Activated CD8-positive, alpha-beta T cell treated with anti-CD3 and anti-CD28 coated beads for 36 hours (primary cell): ENCODE results near the gene ITIH1. TPM values are rescaled to one million over a fixed set of nuclear protein-coding genes. Genes with fewer than 3 reads are reported as not detected.

ENCODE experiments used
- ATAC-seq: fragments of 200-7000 bp; cut with Tn5 transposase; one replicate; pipeline ENCODE4 v1.10.0; 2021; ENCODE audit warnings: mild to moderate bottlenecking, moderate library complexity
- CTCF ChIA-PET: fragments of 350-600 bp; sonication (Branson Sonifier 250); formaldehyde crosslinking; loops from one replicate; lab custom pipeline; 2021; ENCODE audit warnings: antibody characterized with exemption; lab: Charles Lee
- POLR2A ChIA-PET: fragments of 350-600 bp; sonication (Branson Sonifier 250); formaldehyde crosslinking; loops from one replicate; lab custom pipeline; 2021; ENCODE audit warnings: antibody characterized with exemption; lab: Charles Lee
- DNase-seq: peaks from one replicate; pipeline ENCODE4 v3.0.0-alpha.2; 2020
- H3K27ac Mint-ChIP-seq: one replicate; pipeline ENCODE4 v1.8.0; 2021; ENCODE audit warnings: mild to moderate bottlenecking, mixed read lengths
- H3K27me3 Mint-ChIP-seq: one replicate; pipeline ENCODE4 v1.8.0; 2021; ENCODE audit warnings: mixed read lengths
- H3K36me3 Mint-ChIP-seq: one replicate; pipeline ENCODE4 v1.8.0; 2021; ENCODE audit warnings: low read depth, mixed read lengths
- H3K4me1 Mint-ChIP-seq: one replicate; pipeline ENCODE4 v1.8.0; 2021; ENCODE audit warnings: low read depth, mixed read lengths
- H3K4me3 Mint-ChIP-seq: one replicate; pipeline ENCODE4 v1.8.0; 2021; ENCODE audit warnings: mild to moderate bottlenecking, moderate library complexity, mixed read lengths
- H3K9me3 Mint-ChIP-seq: one replicate; pipeline ENCODE4 v1.8.0; 2021; ENCODE audit warnings: mixed read lengths
- intact Hi-C: fragments of 100-400 bp; cut with micrococcal nuclease; formaldehyde crosslinking; loops from one replicate; pipeline ENCODE4 v1.10.0; 2022
- total RNA-seq, 2 experiments: library from RNA; stranded (reverse); gene quantifications; one replicate each; pipeline ENCODE4 v1.2.3, GENCODE V29; 2021
- TF ChIP-seq, protein P1 (sequence below): fragments of 200-600 bp; IDR thresholded peaks from one replicate; pipeline ENCODE4 v1.8.0; 2022; ENCODE audit warnings: antibody characterized with exemption, mild to moderate bottlenecking

Gene ITIH1
- total RNA-seq, 2 experiments from 2014 or later = not detected

DNA sequence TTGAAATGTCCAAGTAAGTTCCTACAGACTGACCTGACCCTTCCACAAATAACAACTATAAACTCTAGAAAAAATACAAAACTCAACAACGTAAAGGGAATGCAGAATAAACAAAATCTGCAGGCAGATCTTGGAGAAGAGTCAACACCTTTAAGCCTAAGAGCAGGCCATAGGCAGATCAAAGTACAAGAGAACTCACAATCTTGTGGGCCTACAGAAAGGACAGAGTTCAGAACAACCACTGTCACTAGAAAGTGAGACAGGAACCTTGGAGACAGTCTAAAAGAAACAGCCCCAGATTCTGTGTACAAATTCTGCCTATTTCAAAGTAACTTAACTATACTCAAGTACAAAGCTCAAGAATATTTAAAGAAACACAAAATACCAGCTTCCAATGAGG, 37.7 kb upstream of the ITIH1 start:
- no peaks in the 10 kb centered on the region for H3K9me3 Mint-ChIP-seq
- ChIA-PET CTCF (interaction anchor here (1.1 to 1.4 kb wide), 2 partner anchors 12 to 334 kb away, joined by 3 to 5 read pairs; no protein-coding TSS in a partner anchor), POLR2A (no interaction called here)
- intact Hi-C loops = no loop called here
- no peak overlapping the region for H3K4me3 Mint-ChIP-seq
- no peaks in the 10 kb centered on the region for H3K27me3 Mint-ChIP-seq
- H3K4me1 Mint-ChIP-seq = no peaks in the 10 kb centered on the region
- no peak for DNase-seq
- TF ChIP-seq, protein P1, sequence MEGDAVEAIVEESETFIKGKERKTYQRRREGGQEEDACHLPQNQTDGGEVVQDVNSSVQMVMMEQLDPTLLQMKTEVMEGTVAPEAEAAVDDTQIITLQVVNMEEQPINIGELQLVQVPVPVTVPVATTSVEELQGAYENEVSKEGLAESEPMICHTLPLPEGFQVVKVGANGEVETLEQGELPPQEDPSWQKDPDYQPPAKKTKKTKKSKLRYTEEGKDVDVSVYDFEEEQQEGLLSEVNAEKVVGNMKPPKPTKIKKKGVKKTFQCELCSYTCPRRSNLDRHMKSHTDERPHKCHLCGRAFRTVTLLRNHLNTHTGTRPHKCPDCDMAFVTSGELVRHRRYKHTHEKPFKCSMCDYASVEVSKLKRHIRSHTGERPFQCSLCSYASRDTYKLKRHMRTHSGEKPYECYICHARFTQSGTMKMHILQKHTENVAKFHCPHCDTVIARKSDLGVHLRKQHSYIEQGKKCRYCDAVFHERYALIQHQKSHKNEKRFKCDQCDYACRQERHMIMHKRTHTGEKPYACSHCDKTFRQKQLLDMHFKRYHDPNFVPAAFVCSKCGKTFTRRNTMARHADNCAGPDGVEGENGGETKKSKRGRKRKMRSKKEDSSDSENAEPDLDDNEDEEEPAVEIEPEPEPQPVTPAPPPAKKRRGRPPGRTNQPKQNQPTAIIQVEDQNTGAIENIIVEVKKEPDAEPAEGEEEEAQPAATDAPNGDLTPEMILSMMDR = no peak
- no peak overlapping the region for H3K27ac Mint-ChIP-seq
- no peak for ATAC-seq
- peaks cover 18% of the 10 kb centered on the region for H3K36me3 Mint-ChIP-seq

DNA sequence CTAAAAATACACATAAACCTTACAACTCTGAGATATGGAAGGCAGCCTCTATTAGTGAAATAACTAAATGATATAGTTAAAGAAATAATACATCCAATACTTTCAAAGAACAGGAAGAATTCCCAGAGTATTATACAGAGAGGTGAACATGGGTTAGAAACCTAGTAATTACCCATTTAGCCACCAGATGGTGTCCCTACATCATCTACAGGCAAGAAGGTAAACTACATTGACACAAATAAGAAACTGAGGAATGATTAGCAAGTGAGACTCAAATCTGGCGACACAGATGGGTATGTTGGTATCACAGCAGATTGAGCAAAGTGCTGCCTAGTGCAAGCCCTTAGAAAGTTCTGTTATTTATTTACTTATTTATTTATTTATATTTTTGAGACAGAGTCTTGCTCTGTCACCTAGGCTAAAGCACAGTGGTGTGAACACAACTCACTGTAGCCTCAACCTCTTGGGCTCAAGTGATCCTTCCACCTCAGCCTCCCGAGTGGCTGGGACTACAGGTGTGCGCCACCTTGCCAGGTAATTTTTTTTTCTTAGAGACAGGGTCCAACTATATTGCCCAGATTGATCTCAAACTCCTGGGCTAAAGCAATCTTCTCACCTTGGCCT, 34.9 kb upstream of the ITIH1 start:
- DNase-seq = no peak
- peak; percentile 53 for ATAC-seq
- ChIA-PET CTCF (interaction anchor here (0.7 to 2.6 kb wide), 10 partner anchors 11 to 331 kb away, joined by 3 to 8 read pairs (median 4); partner anchors contain the start of genes GLT8D1 and SPCS1), POLR2A (no interaction called here)
- Mint-ChIP-seq H3K9me3 (no peaks in the 10 kb centered on the region), H3K4me3 (no peak overlapping the region), H3K36me3 (peaks cover 16% of the 10 kb centered on the region), H3K27ac (no peak overlapping the region), H3K27me3 (no peaks in the 10 kb centered on the region), H3K4me1 (no peaks in the 10 kb centered on the region)
- TF ChIP-seq, protein P1 = peak; percentile 64
- intact Hi-C loops = no loop called here

DNA sequence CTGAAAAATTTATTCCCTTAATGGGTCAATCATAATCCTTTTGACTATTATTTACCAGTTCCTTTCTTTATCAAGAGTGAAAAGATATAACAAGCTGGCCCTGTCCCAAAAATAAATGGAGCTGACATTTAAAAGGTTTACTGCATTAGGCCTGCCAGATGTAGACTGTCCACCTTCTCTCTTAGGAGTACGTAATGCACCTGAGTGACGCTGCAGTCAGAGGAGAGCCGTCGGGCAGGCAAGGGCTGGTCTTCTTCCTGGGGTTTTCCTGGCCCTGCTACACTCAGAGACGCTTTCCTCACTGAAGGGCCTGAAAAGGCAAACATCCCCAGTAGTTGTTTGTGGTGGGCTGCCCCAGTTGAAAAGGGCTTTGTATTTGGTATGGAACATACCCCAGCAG, 34.2 kb upstream of the ITIH1 start:
- CTCF ChIA-PET = interaction anchor here (0.6 to 2.6 kb wide), 6 partner anchors 55 to 330 kb away, joined by 3 to 8 read pairs (median 3); no protein-coding TSS in a partner anchor
- H3K27ac Mint-ChIP-seq = no peak overlapping the region
- TF ChIP-seq, protein P1 = no peak

DNA sequence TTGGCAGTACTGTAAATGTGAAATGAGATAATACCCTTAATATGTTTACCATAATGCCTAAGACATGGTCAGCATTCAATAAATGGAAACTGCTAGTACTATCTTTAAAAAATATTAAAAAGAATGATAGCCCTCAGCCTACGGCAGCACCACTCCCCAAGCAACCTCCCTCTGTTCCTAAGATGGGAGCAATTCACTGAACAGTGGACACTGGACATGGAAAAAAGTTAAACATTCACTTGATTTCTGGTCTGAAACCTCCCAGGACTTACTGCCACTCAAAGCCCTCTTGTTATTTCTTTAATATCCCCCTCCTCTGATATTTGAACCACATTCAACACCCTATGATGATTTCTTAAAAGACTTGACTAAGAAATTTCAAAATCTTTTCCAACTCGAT, 33.7 kb upstream of the ITIH1 start:
- H3K27ac Mint-ChIP-seq = no peak overlapping the region
- POLR2A ChIA-PET = no interaction called here
- intact Hi-C loops = no loop called here
- peaks cover 18% of the 10 kb centered on the region for H3K36me3 Mint-ChIP-seq
- ATAC-seq (no peak), DNase-seq (no peak)
- no peaks in the 10 kb centered on the region for H3K27me3 Mint-ChIP-seq
- CTCF ChIA-PET = interaction anchor here (0.6 to 2.6 kb wide), 4 partner anchors 55 to 330 kb away, joined by 3 to 8 read pairs (median 3); no protein-coding TSS in a partner anchor
- no peaks in the 10 kb centered on the region for H3K9me3 Mint-ChIP-seq
- H3K4me1 Mint-ChIP-seq = no peaks in the 10 kb centered on the region
- H3K4me3 Mint-ChIP-seq = no peak overlapping the region
- TF ChIP-seq, protein P1 = no peak

More for the DNA sequence above, 34.2 kb upstream of the ITIH1 start:
- POLR2A ChIA-PET = no interaction called here
- Mint-ChIP-seq H3K27me3 (no peaks in the 10 kb centered on the region), H3K4me1 (no peaks in the 10 kb centered on the region), H3K4me3 (no peak overlapping the region), H3K9me3 (no peaks in the 10 kb centered on the region), H3K36me3 (peaks cover 16% of the 10 kb centered on the region)
- intact Hi-C loops = no loop called here
- DNase-seq (no peak), ATAC-seq (no peak)

DNA sequence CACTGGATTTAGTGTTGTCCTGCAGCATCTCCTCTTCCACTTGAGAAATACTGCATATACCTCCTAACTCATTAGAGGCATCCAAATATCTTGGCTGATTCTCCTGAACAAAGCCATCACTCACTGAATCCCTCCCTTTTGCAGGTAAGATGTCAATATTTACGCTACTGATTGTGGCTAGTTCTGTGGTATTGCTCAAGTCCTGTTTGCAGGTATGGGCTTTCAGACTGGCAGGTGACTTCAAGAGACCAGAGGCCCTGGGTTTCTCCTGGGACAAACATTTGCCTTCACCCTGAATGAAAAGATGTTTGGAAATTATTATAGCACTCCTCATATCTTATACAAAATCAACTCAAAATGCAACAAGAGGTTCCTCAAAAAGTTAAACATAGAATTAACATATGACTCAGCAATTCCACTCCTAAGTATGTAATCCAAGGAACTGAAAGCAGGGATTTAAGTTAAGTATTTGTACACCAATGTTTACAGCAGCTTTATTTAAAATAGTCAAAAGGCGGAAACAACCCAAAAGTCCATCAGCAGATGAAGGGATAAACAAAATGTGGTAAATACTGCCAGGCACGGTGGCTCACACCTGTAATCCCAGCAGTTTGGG, 25.2 kb upstream of the ITIH1 start:
- H3K27ac Mint-ChIP-seq = no peak overlapping the region
- CTCF ChIA-PET = no interaction called here
- H3K36me3 Mint-ChIP-seq = peaks cover 20% of the 10 kb centered on the region
- DNase-seq = no peak
- POLR2A ChIA-PET = no interaction called here
- TF ChIP-seq, protein P1 = no peak
- H3K9me3 Mint-ChIP-seq = no peaks in the 10 kb centered on the region
- H3K4me3 Mint-ChIP-seq = no peak overlapping the region
- intact Hi-C loops = no loop called here
- no peaks in the 10 kb centered on the region for H3K4me1 Mint-ChIP-seq
- H3K27me3 Mint-ChIP-seq = no peaks in the 10 kb centered on the region
- no peak for ATAC-seq
